GM15510 (cell line): ENCODE measurements around the gene IGFALS.

Source experiments
- POLR2A ChIP-seq: IDR thresholded peaks from 3 replicates; pipeline ENCODE4 v1.6.1; 2011; ENCODE audit warnings: borderline replicate concordance; ENCODE audit not compliant: insufficient read length; ENCODE audit errors: extremely low read depth

Gene IGFALS

DNA sequence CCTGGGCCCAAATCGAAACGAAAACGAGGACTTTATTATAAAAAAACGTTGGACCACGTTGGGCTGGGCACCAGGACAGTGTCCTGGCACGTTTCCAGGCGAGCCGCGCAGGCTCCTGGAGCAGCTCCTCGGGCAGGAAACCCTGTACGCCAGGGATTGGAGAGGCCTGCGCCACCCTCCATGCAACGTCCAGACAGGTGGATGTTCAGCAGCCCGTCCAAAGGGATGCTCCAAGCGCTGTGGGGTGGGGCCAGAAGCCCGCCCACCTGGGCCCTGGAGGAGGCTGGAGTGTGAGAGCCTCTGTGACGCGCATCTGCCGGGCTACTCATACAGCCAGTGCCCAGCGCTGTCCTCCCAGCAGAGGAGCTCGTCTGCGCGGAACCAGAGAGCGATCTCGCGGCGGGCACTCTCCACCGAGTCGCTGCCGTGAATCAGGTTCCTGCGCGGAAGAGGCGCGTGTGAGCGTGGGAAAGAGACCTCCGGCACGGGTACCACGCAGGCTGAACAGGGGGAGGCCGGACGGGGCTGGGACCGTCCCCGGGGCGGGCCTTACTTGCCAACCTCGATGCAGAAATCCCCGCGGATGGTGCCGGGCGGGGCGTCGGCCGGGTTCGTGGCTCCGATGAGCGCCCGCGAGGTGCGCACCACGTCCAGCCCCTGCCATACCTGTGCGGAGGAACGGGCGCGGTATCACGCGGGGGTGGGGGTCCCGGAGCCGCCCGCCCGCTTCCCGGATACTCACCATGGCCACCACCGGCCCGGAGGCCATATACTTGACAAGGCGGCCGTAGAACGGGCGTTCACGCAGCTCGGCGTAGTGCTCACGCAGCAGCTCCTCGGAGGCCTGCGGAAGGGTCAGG lies 22.9 kb downstream of the IGFALS start:
- peak; percentile 28 for TF ChIP-seq POLR2A

DNA sequence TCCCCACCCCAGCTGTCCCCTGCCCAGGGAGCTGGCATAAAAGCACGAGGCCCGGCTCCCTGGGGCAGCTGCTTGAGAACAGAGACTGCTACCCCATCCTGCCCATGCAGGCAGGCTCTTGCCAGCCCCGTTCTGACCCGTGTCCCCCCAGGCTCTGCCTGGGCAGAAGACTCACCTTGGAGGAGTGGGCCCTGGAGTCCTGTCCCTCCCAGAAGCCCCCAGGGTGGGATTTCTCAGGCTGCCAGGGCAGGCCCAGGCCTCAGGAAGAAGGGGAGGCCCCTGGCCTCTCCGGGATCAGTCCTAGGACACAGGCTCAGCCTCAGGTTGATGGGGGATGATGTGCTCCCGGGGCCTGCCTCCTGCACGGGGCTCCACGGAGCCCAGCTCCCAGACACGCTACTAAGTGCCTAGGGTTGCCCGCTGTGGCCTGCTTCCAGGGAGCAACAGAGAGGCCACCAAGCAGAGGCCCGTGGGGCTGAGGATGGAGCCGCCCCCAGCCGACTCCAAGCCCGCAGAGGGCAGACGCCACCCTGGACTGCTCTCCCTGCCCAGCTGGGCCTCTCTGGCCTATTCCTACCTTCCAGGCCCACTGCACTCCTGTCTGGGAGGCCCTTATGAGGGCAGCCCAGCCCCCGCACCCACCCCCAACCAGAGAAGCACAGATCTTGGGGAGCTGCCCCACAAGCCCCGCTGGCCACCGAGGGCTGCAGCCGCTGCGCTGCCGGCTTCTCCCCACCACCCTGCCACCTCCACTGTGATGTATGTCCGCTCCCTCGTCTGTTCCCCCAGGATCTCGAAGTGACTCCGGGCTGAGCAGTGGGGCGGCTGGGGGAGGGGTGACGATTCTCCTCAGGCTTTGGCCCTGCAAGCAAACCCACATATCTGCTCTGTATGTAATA lies 23.9 kb downstream of the IGFALS start:
- no peak for TF ChIP-seq POLR2A

GRCh38 chr16:1768767-1769401 lies 24.6 kb downstream of the IGFALS start:
- TF ChIP-seq POLR2A = peak; percentile 9

GRCh38 chr16:1768061-1768766 lies 25.3 kb downstream of the IGFALS start:
- TF ChIP-seq POLR2A = no peak

- TF ChIP-seq POLR2A = no peak
Observed at GRCh38 chr16:1767116-1767994, 26.1 kb downstream of the IGFALS start.

- TF ChIP-seq POLR2A = no peak
Observed at GRCh38 chr16:1766701-1767100, 26.8 kb downstream of the IGFALS start.

- no peak for TF ChIP-seq POLR2A
Observed at GRCh38 chr16:1766231-1766630, 27.3 kb downstream of the IGFALS start.

DNA sequence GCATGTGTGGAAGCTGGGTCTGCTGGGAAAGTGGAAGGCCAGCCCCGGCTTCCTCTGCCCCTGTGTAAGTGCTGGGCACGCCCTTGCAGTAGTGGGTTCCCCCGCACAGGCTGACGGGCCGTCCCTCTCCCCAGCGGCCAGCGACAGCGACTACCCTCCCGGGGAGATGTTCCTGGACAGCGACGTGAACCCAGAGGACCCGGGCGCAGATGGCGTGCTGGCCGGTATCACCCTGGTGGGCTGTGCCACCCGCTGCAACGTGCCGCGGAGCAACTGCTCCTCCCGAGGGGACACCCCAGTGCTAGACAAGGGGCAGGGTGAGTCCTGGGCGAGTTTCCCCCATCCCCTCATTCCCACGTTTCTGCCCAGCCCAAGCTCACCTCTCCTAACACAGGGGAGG lies 27.7 kb downstream of the IGFALS start:
- no peak for TF ChIP-seq POLR2A

DNA sequence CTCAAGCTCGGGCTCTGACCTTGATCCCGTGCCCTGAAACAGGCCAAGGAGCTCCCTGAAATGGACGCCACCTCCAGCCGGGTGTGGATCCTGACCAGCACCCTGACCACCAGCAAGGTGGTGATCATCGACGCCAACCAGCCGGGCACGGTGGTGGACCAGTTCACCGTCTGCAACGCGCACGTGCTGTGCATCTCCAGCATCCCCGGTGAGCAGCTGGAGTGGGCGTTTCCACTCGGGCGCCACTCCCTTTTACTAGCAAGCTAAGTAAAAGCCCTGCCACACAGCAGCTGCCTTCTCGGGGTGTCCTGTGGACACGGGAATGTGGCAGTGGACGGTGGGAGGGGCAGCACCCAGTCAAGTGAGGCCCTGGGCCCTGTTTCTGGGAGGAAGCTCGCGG lies 28.5 kb downstream of the IGFALS start:
- no peak for TF ChIP-seq POLR2A

DNA sequence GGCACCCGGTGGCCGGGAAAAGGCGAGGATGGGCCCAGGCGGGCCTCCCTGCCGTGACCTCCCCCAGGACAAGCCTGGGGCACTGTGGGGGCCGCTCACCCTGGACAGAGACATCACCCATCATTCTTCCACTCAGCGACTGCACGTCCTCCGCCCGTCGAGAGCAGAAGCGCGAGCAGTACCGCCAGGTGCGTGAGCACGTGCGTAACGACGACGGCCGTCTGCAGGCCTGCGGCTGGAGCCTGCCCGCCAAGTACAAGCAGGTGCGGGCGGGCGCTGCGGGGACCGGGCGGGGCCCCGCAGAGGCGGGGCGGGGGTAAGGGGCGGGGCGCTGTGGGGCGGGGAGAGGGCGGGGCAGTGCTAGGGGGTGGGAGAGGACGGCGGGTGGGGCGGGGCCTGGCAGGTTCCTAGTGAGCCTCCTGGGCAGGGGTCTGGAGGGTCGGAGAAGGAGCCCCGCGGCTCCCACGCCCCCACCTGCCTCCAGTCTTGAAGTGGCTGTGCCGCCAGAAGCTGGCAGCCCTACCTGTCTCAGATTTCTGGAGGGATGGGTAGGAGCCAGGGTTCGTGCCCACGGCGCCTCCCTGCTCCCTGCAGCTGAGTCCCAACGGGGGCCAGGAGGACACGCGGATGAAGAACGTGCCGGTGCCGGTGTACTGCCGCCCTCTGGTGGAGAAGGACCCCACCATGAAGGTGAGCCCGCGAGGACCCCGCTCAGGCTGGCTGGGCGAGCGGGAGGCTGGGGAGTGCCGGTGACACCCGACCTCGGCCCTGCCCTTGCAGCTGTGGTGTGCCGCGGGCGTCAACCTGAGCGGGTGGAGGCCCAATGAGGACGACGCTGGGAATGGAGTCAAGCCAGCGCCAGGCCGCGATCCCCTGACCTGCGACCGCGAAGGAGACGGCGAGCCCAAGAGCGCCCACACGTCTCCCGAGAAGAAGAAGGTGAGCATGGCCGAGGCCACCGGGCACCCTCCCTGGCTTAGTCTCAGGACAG lies 29.7 kb downstream of the IGFALS start:
- TF ChIP-seq POLR2A = no peak

GRCh38 chr16:1762879-1763520 lies 30.5 kb downstream of the IGFALS start:
- TF ChIP-seq POLR2A = no peak
